Activated CD4-positive, CD25-positive, alpha-beta regulatory T cell (primary cell): Measurements from ENCODE around the gene GJB5.
"Not testable (repeated sequence)": the region's sequence is repeated elsewhere in the genome, so short reads cannot be mapped to it uniquely, and the experiment has no call there.

Experiments used
- DNase-seq, 4 experiments: peaks; one replicate each; lab custom pipeline; 2025; lab: John Stamatoyannopoulos, UW

Gene GJB5

DNA sequence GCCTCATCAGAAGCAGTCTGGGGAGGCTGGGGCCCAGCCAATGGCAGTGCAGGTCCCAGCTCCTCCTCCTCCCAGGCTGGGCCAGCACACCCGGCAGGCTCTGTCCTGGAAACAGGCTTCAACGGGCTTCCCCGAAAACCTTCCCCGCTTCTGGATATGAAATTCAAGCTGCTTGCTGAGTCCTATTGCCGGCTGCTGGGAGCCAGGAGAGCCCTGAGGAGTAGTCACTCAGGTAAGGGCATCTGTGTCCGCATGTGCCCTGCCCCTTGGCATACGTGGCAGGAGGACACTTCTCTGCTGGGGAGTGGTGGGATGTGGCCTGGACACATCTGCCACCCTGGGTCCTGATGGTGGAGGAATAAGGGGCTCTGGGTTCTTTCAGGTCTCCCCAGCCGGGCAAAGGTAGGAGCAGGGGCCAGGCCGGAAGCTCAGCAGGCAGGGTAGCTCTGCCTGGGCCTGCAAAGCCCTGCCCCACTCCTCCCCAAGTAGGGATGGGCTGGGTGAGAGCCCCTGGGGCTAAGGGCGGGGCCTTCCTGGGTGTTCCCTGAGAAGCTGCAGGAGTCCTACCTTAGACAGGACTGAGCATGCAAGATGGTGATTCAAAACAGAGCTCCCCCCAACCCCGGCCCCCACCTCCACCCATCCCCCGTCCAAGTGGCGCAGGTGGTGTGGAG, at the start of gene GJB5:
Gene GJB5, plus strand, starts transcription at position 84 of the 674 bp plus-strand sequence. CDS start 2,284 bp downstream, outside the sequence.
- DNase-seq = no peak

DNA sequence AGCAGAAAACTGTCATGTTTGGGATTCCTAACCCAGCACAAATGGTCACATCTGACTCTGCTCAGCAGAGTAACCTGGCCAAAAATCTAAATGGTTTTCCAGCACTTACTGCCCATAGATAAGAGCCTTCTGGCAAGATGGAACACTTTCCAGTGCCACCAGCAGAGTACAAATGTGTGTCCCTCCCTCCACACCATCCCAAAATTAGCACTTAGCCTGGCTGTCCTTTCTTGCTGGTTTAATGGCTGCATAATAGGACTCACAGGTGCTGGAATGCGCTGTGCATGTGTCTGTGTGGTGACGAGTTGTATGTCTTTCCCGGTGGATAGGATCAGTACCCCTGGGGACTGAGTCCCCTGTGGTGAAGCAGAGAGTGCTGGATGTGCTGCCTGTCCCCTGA, 49.8 kb upstream of the GJB5 start:
- no peak for DNase-seq

GRCh38 chr1:34708106-34708505, 46.7 kb upstream of the GJB5 start:
- no peak for DNase-seq

DNA sequence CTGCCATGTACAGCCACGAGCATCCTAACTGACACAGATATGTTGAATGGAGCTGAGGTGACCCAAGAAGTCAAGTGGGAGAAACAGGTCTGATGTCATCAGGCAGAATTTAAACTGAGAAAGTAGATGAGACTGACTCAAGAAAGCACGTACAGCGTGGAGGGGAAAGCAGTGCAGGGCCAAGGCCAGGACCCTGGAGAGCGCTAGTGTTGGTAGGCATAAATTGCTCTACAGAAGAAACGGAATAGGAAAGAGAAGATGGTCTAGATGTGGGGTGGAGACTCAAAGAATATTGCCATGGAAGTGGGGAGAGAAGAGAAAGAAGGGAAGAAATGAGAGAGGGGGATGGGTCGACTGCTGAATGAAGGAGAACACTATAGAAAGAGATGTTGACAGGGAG, 45.3 kb upstream of the GJB5 start:
- no peak for DNase-seq

DNA sequence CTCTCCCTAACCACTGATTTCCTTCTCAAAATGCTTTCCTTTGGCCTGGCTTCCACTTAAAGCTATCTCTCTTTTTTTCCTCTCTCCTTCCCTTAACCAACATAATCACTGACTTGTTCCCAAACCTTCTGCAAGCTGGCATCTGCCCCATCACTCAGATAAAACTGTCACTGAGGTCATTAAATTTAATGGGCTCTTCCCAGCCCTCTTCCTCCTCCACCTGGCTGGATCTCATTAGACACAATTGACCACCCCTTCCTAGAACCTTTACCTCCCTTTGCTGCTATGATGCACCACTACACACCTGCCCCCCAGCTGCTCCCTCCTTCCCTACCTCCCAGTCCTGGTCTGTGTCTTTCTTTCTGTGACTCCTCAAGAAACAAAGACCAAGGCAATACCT, 44.0 kb upstream of the GJB5 start:
- DNase-seq = no peak

DNA sequence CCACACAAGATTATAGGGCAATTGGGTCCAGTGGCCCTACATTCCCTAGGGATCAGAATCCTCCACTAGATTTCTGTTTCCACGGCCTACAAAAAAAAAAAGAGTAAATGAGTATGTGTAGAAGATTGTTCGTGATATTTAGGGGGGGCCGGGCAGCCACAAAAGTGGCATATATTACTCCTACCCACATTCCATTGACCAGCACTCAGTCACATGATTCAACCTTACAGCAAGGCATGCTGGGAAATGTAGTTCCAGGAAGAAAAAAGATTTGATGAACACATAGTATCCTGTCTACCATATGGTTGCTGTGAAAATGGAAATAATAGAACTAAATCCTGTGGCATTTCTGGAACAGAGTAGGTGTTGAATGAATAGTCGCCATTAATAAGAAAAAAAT, 43.4 kb upstream of the GJB5 start:
- DNase-seq = no peak

- no peak for DNase-seq
Measured at GRCh38 chr1:34712007-34712688, 42.7 kb upstream of the GJB5 start.

- DNase-seq = no peak
Measured at GRCh38 chr1:34713443-34713842, 41.4 kb upstream of the GJB5 start.

GRCh38 chr1:34714386-34714785, 40.5 kb upstream of the GJB5 start:
- no peak for DNase-seq

DNA sequence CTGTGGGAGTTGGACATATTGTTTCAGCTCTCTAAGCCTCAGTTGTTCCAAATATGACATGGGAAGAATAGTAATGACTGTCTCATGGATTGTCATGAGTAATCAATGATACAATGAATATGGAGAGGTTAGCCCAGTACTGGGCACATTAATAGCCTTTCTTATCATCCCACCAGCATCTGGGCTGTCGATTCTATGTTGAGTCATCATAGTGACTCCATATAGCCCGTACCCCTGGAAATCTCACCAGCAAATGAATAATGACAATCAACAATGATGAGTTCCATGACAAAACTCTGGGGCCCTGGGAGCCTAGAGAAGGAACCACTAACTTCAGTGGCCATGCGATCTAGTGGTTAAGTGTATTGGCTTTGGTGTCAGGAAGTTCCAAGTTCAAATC, 39.7 kb upstream of the GJB5 start:
- DNase-seq = no peak

- no peak for DNase-seq
Measured at GRCh38 chr1:34721241-34721640, 33.6 kb upstream of the GJB5 start.

DNA sequence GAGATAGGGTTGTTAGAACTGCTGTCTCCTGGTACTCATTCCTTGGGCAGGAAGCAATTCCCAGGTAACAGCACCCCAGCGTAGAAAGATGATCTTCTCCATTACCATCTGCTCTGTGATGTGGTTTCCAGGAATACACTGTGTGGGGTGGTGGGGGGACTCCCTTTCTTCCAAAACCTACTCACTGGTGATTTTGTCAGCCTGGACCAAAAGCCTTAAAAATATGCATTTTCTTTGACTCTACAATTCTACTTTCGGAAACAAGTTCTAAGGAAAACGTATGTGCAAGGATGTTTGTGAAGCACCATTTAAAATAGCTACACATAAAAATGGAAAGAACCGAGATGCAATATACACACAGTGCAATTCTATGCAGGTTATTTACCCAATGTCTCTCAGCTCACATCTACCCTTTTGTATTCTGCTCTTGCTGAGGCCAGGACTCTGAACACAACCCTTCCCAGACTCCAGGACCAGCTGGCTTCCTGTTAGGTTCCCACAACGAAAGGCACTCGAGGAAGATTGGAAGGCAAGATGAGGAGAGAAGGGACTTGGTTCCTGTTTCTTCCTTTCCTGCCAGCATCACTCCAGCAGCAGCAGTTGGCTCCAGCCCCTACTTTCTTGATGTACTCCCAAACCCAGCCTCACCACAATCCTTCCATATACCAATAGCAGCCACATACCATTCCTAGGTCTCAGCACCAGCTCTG, 33.0 kb upstream of the GJB5 start:
- DNase-seq = no peak

GRCh38 chr1:34726861-34727260, 28.0 kb upstream of the GJB5 start:
- DNase-seq = no peak

DNA sequence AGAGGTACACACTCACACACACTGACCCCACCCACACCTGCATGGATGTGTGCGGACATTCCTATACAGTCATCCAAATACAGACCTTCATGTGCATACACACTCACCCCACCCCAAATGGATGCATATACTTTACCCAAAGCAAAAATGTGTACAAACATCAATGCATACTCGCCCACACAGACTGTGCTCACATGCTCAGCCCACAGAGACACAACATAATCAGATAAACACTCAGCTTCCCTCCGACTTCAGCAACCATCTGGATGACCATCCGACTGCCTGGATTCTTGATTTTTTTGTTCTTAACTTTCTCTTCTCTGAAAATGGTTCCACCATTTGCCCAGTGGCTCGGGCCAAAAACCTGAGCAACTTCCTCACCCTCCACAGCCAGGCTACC, 24.4 kb upstream of the GJB5 start:
- no peak for DNase-seq

DNA sequence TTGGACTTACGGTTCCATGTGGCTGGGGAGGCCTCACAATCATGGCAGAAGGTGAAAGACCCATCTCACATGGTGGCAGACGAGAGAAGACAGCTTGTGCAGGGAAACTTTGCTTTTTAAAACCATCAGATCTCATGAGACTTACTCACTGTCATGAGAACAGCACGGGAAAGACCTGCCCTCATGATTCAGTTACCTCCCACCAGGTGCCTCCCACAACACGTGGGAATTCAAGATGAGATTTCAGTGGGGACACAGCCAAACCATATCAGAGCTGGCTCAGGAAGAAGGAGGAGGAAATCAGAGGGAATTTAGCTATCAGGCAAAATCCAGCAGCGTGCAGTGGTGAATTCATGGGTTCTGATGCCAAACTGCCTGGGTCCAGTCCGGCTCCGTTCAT, 22.0 kb upstream of the GJB5 start:
- not testable (repeated sequence) for DNase-seq

GRCh38 chr1:34736692-34737091, 18.2 kb upstream of the GJB5 start:
- DNase-seq = no peak

- not testable (repeated sequence) for DNase-seq
Measured at GRCh38 chr1:34737236-34737635, 17.6 kb upstream of the GJB5 start.

DNA sequence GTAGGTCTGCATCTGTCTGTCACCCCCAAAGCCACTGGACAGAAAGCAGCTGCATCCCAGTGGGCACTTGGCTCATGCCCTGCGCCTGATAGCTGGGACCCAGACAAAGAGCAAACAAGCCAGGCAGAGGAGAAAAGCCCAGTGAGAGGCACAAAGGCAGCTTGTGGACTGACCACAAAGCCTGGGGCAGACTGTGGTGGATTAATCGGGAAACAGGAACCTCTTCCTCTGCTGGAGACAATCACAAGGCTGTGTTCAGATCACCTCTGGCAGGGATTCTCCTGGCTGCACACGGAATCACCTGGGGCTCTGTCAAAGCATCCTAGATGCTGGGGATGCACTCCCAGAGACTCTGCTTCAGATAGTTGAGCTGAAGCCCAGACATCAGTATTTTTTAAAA, 15.2 kb upstream of the GJB5 start:
- DNase-seq = no peak

- DNase-seq = no peak
Measured at GRCh38 chr1:34740161-34740868, 14.5 kb upstream of the GJB5 start.

GRCh38 chr1:34742667-34743270, 12.1 kb upstream of the GJB5 start:
- peak; percentile 61 to 76 (median 68) for DNase-seq

GRCh38 chr1:34743775-34744174, 11.1 kb upstream of the GJB5 start:
- DNase-seq = no peak

DNA sequence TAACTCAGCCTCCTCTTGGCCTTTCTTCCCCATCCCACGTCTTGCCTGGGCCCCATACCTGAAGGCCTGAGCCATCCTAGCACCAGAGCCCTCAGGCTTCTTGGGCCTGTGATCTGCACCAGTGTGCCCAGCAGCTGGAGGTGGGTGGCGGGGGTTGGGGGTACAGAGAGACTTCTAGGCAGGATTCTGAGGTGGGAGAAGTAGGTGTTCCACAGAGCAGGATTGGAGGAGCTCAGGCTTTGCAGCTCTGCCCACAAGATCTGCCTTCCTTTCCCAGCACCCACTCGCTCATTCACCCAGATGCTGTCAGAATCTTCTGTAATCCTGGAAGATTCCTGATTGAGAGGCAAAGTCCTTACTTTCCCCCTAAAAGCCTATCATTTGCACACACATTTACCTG, 10.0 kb upstream of the GJB5 start:
- DNase-seq = no peak
